GM23338 (cell line): Measurements from ENCODE around the gene SERPINA5. TPM values are rescaled to one million over a fixed set of nuclear protein-coding genes. Genes with fewer than 3 reads are reported as not detected.

Source experiments
- ATAC-seq: fragments of 200-7000 bp; cut with Tn5 transposase; 3 replicates; pipeline ENCODE4 v1.9.1; 2020
- DNase-seq: peaks from one replicate; pipeline ENCODE4 v3.0.0-alpha.2; 2015; ENCODE audit warnings: low spot score
- H2AFZ ChIP-seq: fragments of 200-600 bp; sonication (generic); 2 replicates; pipeline ENCODE4 v1.8.0; 2016; ENCODE audit warnings: antibody characterized with exemption, mild to moderate bottlenecking, moderate library complexity
- H3F3A ChIP-seq: fragments of 200-600 bp; sonication (generic); replicated peaks from 2 replicates; pipeline ENCODE4 v1.8.0; 2017; ENCODE audit warnings: antibody characterized with exemption, mixed run types, low read depth
- H3K27ac ChIP-seq: fragments of 200-600 bp; sonication (generic); 2 replicates; pipeline ENCODE4 v1.6.1; 2016; ENCODE audit warnings: low read depth
- H3K27me3 ChIP-seq: fragments of 200-600 bp; sonication (generic); 2 replicates; pipeline ENCODE4 v1.8.0; 2016; ENCODE audit warnings: mild to moderate bottlenecking, mixed run types, moderate library complexity; ENCODE audit not compliant: insufficient read depth
- H3K36me3 ChIP-seq: fragments of 200-600 bp; sonication (generic); 2 replicates; pipeline ENCODE4 v1.8.0; 2016; ENCODE audit warnings: mild to moderate bottlenecking; ENCODE audit not compliant: insufficient read depth
- H3K4me1 ChIP-seq: fragments of 200-600 bp; sonication (generic); 2 replicates; pipeline ENCODE4 v1.8.0; 2016; ENCODE audit warnings: mild to moderate bottlenecking, moderate library complexity; ENCODE audit not compliant: insufficient read depth
- H3K4me2 ChIP-seq: fragments of 200-600 bp; sonication (generic); 2 replicates; pipeline ENCODE4 v1.7.1; 2017; ENCODE audit warnings: mixed run types
- H3K4me3 ChIP-seq: fragments of 200-600 bp; sonication (generic); 2 replicates; pipeline ENCODE4 v1.6.1; 2016; ENCODE audit warnings: mixed run types
- H3K79me2 ChIP-seq: fragments of 200-600 bp; sonication (generic); replicated peaks from 2 replicates; pipeline ENCODE4 v1.8.0; 2017; ENCODE audit warnings: mild to moderate bottlenecking; ENCODE audit not compliant: insufficient read depth
- H3K9me2 ChIP-seq: fragments of 200-600 bp; sonication (generic); 2 replicates; pipeline ENCODE4 v1.8.0; 2017; ENCODE audit not compliant: insufficient read depth
- H4K20me1 ChIP-seq: fragments of 200-600 bp; sonication (generic); replicated peaks from 2 replicates; pipeline ENCODE4 v1.8.0; 2017; ENCODE audit warnings: mild to moderate bottlenecking; ENCODE audit not compliant: insufficient read depth
- H3K27ac Mint-ChIP-seq: 2 replicates; pipeline ENCODE4 v1.8.0; 2020; ENCODE audit warnings: inconsistent platforms, mild to moderate bottlenecking, moderate library complexity, mixed read lengths
- H3K27me3 Mint-ChIP-seq: 3 replicates; pipeline ENCODE4 v1.8.0; 2022; ENCODE audit warnings: low read depth, mild to moderate bottlenecking, moderate library complexity, mixed read lengths, inconsistent platforms; ENCODE audit not compliant: insufficient read depth, poor library complexity
- H3K36me3 Mint-ChIP-seq: 3 replicates; pipeline ENCODE4 v1.8.0; 2021; ENCODE audit warnings: low read depth, mild to moderate bottlenecking, inconsistent platforms, moderate library complexity, mixed read lengths
- H3K4me1 Mint-ChIP-seq: 3 replicates; pipeline ENCODE4 v1.8.0; 2020; ENCODE audit warnings: mild to moderate bottlenecking, inconsistent platforms, mixed read lengths
- H3K4me3 Mint-ChIP-seq: 3 replicates; pipeline ENCODE4 v1.8.0; 2021; ENCODE audit warnings: moderate library complexity, mild to moderate bottlenecking, inconsistent platforms, mixed read lengths
- H3K9me3 Mint-ChIP-seq: 3 replicates; pipeline ENCODE4 v1.8.0; 2020; ENCODE audit warnings: moderate library complexity, mild to moderate bottlenecking, inconsistent platforms, mixed read lengths
- CTCF ChIP-seq, 2 experiments: fragments of 200-600 bp in 1 of 2; sonication (generic) in 1 of 2; conservative IDR thresholded peaks; 2 replicates each; pipeline versions ENCODE4 v1.5.1 to v1.6.1; 2016 to 2017; ENCODE audit warnings: antibody characterized with exemption in 2 of 2, low read depth in 2 of 2, mild to moderate bottlenecking in 2 of 2, moderate library complexity in 1 of 2
- EZH2 ChIP-seq: fragments of 200-600 bp; sonication (generic); IDR thresholded peaks from one replicate; pipeline ENCODE4 v1.8.0; 2017; ENCODE audit warnings: antibody characterized with exemption, mild to moderate bottlenecking, low read depth; ENCODE audit not compliant: unreplicated experiment
- JUNB ChIP-seq: IDR thresholded peaks from one replicate; pipeline ENCODE4 v1.6.1; 2016; ENCODE audit warnings: antibody characterized with exemption; ENCODE audit not compliant: unreplicated experiment
- NANOG ChIP-seq: IDR thresholded peaks from 2 replicates; pipeline ENCODE4 v1.6.1; 2016; ENCODE audit warnings: antibody characterized with exemption, borderline replicate concordance
- STAT1 ChIP-seq: IDR thresholded peaks from one replicate; pipeline ENCODE4 v1.6.1; 2016; ENCODE audit warnings: antibody characterized with exemption; ENCODE audit not compliant: unreplicated experiment
- ZNF114 ChIP-seq: fragments of 250-450 bp; sonication (Bioruptor Pico); IDR thresholded peaks from 2 replicates; pipeline ENCODE4 v1.5.0; 2020; ENCODE audit warnings: mild to moderate bottlenecking, moderate library complexity
- polyA plus RNA-seq: library from polyadenylated mRNA; unstranded; fragments of >200 nt; fragmentation: Nextera tagmentation; extraction: Ambion mirVana; gene quantifications from 2 replicates; pipeline ENCODE4 v1.2.1, GENCODE V29; 2016
- total RNA-seq: library from RNA; depleted of rRNA; stranded (reverse); fragments of >200 nt; shearing (Covaris generic); gene quantifications from 2 replicates; pipeline ENCODE4 v1.2.3, GENCODE V29; 2014
- TF ChIP-seq, protein P1 (sequence below): IDR thresholded peaks from one replicate; pipeline ENCODE4 v1.6.1; 2018; ENCODE audit warnings: antibody characterized with exemption; ENCODE audit not compliant: unreplicated experiment
- TF ChIP-seq, protein P2 (sequence below): IDR thresholded peaks from 2 replicates; pipeline ENCODE4 v1.6.1; 2016; ENCODE audit warnings: antibody characterized with exemption
- TF ChIP-seq, protein P3 (sequence below): fragments of 250-450 bp; sonication (Bioruptor Pico); IDR thresholded peaks from 2 replicates; pipeline ENCODE4 v1.5.0; 2020; ENCODE audit warnings: mild to moderate bottlenecking, moderate library complexity

The SERPINA5 gene
- total and polyA plus RNA-seq, 2 experiments from 2014 or later = 0.81 to 0.90 TPM

DNA sequence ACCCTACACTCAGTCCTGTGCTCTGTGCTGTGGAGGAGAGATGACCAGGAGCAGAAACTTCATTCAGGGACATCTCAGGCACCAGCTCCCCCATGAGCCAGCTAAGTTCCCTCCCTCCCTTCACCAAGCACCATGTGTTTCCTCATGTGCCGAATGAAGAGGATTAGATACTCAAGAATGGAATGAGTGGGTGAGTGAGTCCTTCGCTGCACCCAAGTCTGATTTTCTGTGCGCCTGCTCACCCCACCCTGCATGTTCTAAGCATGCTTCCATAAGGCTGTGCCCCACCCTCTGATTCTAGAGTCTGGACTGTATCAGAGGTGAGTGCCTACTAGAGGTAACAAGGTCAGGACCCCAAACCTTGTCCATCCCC is 12.1 kb downstream of the SERPINA5 start:
- H3K4me3 Mint-ChIP-seq = no peak overlapping the region
- no peaks in the 10 kb centered on the region for H3K36me3 ChIP-seq
- no peaks in the 10 kb centered on the region for H3K27me3 ChIP-seq
- H3K79me2 ChIP-seq = no peaks in the 10 kb centered on the region
- no peaks in the 10 kb centered on the region for H3K4me1 Mint-ChIP-seq
- DNase-seq (no peak), ATAC-seq (no peak)
- no peaks in the 10 kb centered on the region for H3K4me1 ChIP-seq
- no peak overlapping the region for H2AFZ ChIP-seq
- H4K20me1 ChIP-seq = no peaks in the 10 kb centered on the region
- no peak for TF ChIP-seq ZNF114
- TF ChIP-seq NANOG = no peak
- TF ChIP-seq EZH2 = no peak
- TF ChIP-seq, protein P1, sequence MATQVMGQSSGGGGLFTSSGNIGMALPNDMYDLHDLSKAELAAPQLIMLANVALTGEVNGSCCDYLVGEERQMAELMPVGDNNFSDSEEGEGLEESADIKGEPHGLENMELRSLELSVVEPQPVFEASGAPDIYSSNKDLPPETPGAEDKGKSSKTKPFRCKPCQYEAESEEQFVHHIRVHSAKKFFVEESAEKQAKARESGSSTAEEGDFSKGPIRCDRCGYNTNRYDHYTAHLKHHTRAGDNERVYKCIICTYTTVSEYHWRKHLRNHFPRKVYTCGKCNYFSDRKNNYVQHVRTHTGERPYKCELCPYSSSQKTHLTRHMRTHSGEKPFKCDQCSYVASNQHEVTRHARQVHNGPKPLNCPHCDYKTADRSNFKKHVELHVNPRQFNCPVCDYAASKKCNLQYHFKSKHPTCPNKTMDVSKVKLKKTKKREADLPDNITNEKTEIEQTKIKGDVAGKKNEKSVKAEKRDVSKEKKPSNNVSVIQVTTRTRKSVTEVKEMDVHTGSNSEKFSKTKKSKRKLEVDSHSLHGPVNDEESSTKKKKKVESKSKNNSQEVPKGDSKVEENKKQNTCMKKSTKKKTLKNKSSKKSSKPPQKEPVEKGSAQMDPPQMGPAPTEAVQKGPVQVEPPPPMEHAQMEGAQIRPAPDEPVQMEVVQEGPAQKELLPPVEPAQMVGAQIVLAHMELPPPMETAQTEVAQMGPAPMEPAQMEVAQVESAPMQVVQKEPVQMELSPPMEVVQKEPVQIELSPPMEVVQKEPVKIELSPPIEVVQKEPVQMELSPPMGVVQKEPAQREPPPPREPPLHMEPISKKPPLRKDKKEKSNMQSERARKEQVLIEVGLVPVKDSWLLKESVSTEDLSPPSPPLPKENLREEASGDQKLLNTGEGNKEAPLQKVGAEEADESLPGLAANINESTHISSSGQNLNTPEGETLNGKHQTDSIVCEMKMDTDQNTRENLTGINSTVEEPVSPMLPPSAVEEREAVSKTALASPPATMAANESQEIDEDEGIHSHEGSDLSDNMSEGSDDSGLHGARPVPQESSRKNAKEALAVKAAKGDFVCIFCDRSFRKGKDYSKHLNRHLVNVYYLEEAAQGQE = no peak
- TF ChIP-seq, protein P2, sequence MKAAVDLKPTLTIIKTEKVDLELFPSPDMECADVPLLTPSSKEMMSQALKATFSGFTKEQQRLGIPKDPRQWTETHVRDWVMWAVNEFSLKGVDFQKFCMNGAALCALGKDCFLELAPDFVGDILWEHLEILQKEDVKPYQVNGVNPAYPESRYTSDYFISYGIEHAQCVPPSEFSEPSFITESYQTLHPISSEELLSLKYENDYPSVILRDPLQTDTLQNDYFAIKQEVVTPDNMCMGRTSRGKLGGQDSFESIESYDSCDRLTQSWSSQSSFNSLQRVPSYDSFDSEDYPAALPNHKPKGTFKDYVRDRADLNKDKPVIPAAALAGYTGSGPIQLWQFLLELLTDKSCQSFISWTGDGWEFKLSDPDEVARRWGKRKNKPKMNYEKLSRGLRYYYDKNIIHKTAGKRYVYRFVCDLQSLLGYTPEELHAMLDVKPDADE = no peak
- TF ChIP-seq JUNB = no peak
- no peak for TF ChIP-seq CTCF (conservative IDR thresholded peaks at IDR 0.05; ENCODE audit: low read depth in 2 of 2)
- peaks cover 9% of the 10 kb centered on the region for H3K9me3 Mint-ChIP-seq
- H3K27ac Mint-ChIP-seq = no peak overlapping the region
- no peaks in the 10 kb centered on the region for H3K9me2 ChIP-seq
- no peak overlapping the region for H3K4me2 ChIP-seq
- no peak overlapping the region for H3K27ac ChIP-seq
- H3K27me3 Mint-ChIP-seq = peaks cover 7% of the 10 kb centered on the region
- peaks cover 5% of the 10 kb centered on the region; the same call in 2 of the 3 replicates for H3K36me3 Mint-ChIP-seq
- H3F3A ChIP-seq = no peaks in the 10 kb centered on the region
- no peak overlapping the region for H3K4me3 ChIP-seq

GRCh38 chr14:94593749-94594431 is 12.7 kb downstream of the SERPINA5 start:
- Histone ChIP-seq H2AFZ (no peak overlapping the region), H3K4me1 (no peaks in the 10 kb centered on the region), H3K9me2 (no peaks in the 10 kb centered on the region), H3F3A (no peaks in the 10 kb centered on the region), H3K4me3 (no peak overlapping the region), H4K20me1 (no peaks in the 10 kb centered on the region), H3K27me3 (no peaks in the 10 kb centered on the region), H3K36me3 (no peaks in the 10 kb centered on the region), H3K4me2 (no peak overlapping the region), H3K79me2 (no peaks in the 10 kb centered on the region), H3K27ac (no peak overlapping the region)
- no peak overlapping the region for H3K27ac Mint-ChIP-seq
- peaks cover 5% of the 10 kb centered on the region; the same call in 2 of the 3 replicates for H3K36me3 Mint-ChIP-seq
- H3K4me1 Mint-ChIP-seq = peaks cover 5% of the 10 kb centered on the region
- TF ChIP-seq NANOG (no peak), STAT1 (no peak), JUNB (no peak)
- TF ChIP-seq, protein P3, sequence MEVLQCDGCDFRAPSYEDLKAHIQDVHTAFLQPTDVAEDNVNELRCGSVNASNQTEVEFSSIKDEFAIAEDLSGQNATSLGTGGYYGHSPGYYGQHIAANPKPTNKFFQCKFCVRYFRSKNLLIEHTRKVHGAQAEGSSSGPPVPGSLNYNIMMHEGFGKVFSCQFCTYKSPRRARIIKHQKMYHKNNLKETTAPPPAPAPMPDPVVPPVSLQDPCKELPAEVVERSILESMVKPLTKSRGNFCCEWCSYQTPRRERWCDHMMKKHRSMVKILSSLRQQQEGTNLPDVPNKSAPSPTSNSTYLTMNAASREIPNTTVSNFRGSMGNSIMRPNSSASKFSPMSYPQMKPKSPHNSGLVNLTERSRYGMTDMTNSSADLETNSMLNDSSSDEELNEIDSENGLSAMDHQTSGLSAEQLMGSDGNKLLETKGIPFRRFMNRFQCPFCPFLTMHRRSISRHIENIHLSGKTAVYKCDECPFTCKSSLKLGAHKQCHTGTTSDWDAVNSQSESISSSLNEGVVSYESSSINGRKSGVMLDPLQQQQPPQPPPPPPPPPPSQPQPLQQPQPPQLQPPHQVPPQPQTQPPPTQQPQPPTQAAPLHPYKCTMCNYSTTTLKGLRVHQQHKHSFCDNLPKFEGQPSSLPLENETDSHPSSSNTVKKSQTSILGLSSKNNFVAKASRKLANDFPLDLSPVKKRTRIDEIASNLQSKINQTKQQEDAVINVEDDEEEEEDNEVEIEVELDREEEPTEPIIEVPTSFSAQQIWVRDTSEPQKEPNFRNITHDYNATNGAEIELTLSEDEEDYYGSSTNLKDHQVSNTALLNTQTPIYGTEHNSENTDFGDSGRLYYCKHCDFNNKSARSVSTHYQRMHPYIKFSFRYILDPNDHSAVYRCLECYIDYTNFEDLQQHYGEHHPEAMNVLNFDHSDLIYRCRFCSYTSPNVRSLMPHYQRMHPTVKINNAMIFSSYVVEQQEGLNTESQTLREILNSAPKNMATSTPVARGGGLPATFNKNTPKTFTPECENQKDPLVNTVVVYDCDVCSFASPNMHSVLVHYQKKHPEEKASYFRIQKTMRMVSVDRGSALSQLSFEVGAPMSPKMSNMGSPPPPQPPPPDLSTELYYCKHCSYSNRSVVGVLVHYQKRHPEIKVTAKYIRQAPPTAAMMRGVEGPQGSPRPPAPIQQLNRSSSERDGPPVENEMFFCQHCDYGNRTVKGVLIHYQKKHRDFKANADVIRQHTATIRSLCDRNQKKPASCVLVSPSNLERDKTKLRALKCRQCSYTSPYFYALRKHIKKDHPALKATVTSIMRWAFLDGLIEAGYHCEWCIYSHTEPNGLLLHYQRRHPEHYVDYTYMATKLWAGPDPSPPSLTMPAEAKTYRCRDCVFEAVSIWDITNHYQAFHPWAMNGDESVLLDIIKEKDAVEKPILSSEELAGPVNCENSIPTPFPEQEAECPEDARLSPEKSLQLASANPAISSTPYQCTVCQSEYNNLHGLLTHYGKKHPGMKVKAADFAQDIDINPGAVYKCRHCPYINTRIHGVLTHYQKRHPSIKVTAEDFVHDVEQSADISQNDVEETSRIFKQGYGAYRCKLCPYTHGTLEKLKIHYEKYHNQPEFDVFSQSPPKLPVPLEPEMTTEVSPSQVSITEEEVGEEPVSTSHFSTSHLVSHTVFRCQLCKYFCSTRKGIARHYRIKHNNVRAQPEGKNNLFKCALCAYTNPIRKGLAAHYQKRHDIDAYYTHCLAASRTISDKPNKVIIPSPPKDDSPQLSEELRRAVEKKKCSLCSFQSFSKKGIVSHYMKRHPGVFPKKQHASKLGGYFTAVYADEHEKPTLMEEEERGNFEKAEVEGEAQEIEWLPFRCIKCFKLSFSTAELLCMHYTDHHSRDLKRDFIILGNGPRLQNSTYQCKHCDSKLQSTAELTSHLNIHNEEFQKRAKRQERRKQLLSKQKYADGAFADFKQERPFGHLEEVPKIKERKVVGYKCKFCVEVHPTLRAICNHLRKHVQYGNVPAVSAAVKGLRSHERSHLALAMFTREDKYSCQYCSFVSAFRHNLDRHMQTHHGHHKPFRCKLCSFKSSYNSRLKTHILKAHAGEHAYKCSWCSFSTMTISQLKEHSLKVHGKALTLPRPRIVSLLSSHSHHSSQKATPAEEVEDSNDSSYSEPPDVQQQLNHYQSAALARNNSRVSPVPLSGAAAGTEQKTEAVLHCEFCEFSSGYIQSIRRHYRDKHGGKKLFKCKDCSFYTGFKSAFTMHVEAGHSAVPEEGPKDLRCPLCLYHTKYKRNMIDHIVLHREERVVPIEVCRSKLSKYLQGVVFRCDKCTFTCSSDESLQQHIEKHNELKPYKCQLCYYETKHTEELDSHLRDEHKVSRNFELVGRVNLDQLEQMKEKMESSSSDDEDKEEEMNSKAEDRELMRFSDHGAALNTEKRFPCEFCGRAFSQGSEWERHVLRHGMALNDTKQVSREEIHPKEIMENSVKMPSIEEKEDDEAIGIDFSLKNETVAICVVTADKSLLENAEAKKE (CRISPR knock-in tag) = no peak
- H3K9me3 Mint-ChIP-seq = peaks cover 9% of the 10 kb centered on the region
- DNase-seq (no peak), ATAC-seq (no peak)
- no peak overlapping the region for H3K4me3 Mint-ChIP-seq
- peaks cover 7% of the 10 kb centered on the region for H3K27me3 Mint-ChIP-seq
